ENCODE measurements around the gene CHMP2A. TPM values are rescaled to one million over a fixed set of nuclear protein-coding genes. Genes with fewer than 3 reads are reported as not detected.

The CHMP2A gene
- total and polyA plus RNA-seq, 2 of the 13 experiments (the other 11 are each of a cell fraction or from before 2014, with no cell fraction given), result 49.7 to 55.0 TPM

- no peak for TF ChIP-seq ZBTB46 (CRISPR knock-in tag; IDR thresholded peaks at IDR 0.05; ENCODE audit: borderline replicate concordance)
- no peak; the same call in 1 of the 2 replicates for TF ChIP-seq TERF1 (CRISPR knock-in tag; IDR thresholded peaks at IDR 0.05)
- TF ChIP-seq, protein P1, sequence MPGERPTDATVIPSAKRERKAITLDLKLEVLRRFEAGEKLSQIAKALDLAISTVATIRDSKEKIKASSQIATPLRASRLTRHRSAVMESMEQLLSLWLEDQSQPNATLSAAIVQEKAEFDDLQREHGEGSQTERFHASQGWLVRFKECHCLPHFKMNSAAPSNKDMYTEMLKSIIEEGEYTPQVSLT (CRISPR knock-in tag; IDR thresholded peaks at IDR 0.05; ENCODE audit: borderline replicate concordance, low read depth), result no peak
- TF ChIP-seq, protein P2, sequence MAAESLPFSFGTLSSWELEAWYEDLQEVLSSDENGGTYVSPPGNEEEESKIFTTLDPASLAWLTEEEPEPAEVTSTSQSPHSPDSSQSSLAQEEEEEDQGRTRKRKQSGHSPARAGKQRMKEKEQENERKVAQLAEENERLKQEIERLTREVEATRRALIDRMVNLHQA (CRISPR knock-in tag; IDR thresholded peaks at IDR 0.05), result no peak
- TF ChIP-seq MIER3 (CRISPR knock-in tag; IDR thresholded peaks at IDR 0.05; ENCODE audit: borderline replicate concordance), result no peak
- TF ChIP-seq DMTF1 (CRISPR knock-in tag; IDR thresholded peaks at IDR 0.05), result 0 out of 2 replicates have a peak, but pooled peaks have one; percentile 4
- peak; percentile 77; the same call in 1 of the 2 replicates for TF ChIP-seq ZNF275 (CRISPR knock-in tag; IDR thresholded peaks at IDR 0.05; ENCODE audit: borderline replicate concordance)
- no peak for TF ChIP-seq ZNF230 (CRISPR knock-in tag; IDR thresholded peaks at IDR 0.05)
- TF ChIP-seq PAX8 (CRISPR knock-in tag; IDR thresholded peaks at IDR 0.05; ENCODE audit: borderline replicate concordance), result peak; percentile 77; the same call in 1 of the 2 replicates
- TF ChIP-seq MTA1 (CRISPR knock-in tag; IDR thresholded peaks at IDR 0.05; ENCODE audit: borderline replicate concordance), result no peak
- TF ChIP-seq ZBTB39 (CRISPR knock-in tag; IDR thresholded peaks at IDR 0.05), result no peak; the same call in 1 of the 2 replicates
- TF ChIP-seq ZNF234 (CRISPR knock-in tag; conservative IDR thresholded peaks at IDR 0.05), result peak; percentile 83; the same call in 1 of the 2 replicates
- TF ChIP-seq ZNF10 (CRISPR knock-in tag; IDR thresholded peaks at IDR 0.05; ENCODE audit: borderline replicate concordance, low read depth), result no peak
- no peak for TF ChIP-seq REXO4 (CRISPR knock-in tag; IDR thresholded peaks at IDR 0.05; ENCODE audit: borderline replicate concordance)
- TF ChIP-seq ZNF619 (CRISPR knock-in tag; IDR thresholded peaks at IDR 0.05), result 0 out of 2 replicates have a peak, but pooled peaks have one; percentile 72
- TF ChIP-seq ZNF777 (CRISPR knock-in tag; IDR thresholded peaks at IDR 0.05), result 0 out of 2 replicates have a peak, but pooled peaks have one; percentile 55
These were observed 3.8 kb upstream of the CHMP2A start (continued) for GRCh38 chr19:58558623-58559274.
